ENCODE measurements around the gene EIF2D.
"Not testable (repeated sequence)": the region's sequence is repeated elsewhere in the genome, so short reads cannot be mapped to it uniquely, and the experiment has no call there.

The EIF2D gene

DNA sequence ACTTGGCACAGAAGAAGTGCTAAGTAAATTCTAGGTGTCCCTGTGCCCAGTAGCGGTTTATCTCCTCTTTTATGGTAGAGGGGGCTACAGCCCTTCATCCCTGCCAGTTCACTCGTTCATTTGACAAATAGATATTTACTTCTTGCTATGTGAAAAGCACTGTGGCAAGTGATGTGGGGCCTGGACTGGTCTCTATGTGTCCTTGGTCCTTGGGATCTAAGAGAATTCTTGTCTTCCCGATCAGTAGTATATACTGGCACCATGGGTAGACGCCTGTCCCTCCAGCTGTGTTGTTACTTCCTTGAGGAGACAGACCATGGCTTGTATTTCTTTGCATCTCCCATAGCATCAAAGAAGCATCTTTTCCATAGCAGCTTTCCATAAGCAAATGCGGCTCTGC, 29.7 kb downstream of the EIF2D start:
- Histone ChIP-seq H2BK5ac (ENCODE audit: low read depth, low read length, poor library complexity) (no peak overlapping the region), H3K4me1 (ENCODE audit: control insufficient read depth in 1 of 2, insufficient read depth in 2 of 2, low read length in 2 of 2) (no peaks in the 10 kb centered on the region), H4K8ac (ENCODE audit: low read depth, low read length) (no peak overlapping the region), H3K27me3 (ENCODE audit: insufficient read depth, low read length) (no peaks in the 10 kb centered on the region), H2AFZ (ENCODE audit: insufficient read depth, low read length, poor library complexity) (no peak overlapping the region), H3K79me2 (ENCODE audit: control insufficient read depth, insufficient read depth, low read length, poor library complexity) (no peaks in the 10 kb centered on the region), H2AK5ac (ENCODE audit: low read length) (no peak overlapping the region), H3K36me3 (ENCODE audit: control insufficient read depth in 1 of 2, insufficient read depth in 2 of 2, low read length in 2 of 2) (no peaks in the 10 kb centered on the region), H3K18ac (ENCODE audit: low read length) (no peak overlapping the region), H3K27ac (ENCODE audit: low read depth, low read length) (no peak overlapping the region), H3K23ac (ENCODE audit: low read length) (no peak overlapping the region), H2BK120ac (ENCODE audit: insufficient read depth, low read length, poor library complexity) (no peak overlapping the region), H3K9me3 (ENCODE audit: insufficient read depth, low read depth, low read length) (peaks cover 2% of the 10 kb centered on the region), H3K14ac (ENCODE audit: low read length) (no peak overlapping the region), H4K91ac (ENCODE audit: low read depth, low read length) (no peak overlapping the region), H3K9ac (ENCODE audit: low read length) (no peak overlapping the region), H3K79me1 (ENCODE audit: low read length) (no peaks in the 10 kb centered on the region), H3K4me2 (ENCODE audit: low read length) (no peak overlapping the region), H2BK12ac (ENCODE audit: low read length) (no peak overlapping the region), H3K4ac (ENCODE audit: low read depth, low read length) (no peak overlapping the region), H3K4me3 (ENCODE audit: low read depth, low read length) (no peak overlapping the region), H4K12ac (ENCODE audit: low read depth, low read length) (no peak overlapping the region)
- DNase-seq: no peak
- no CpG with 5 or more reads among the region's 5 CpGs for WGBS (ENCODE audit: extremely low coverage, insufficient coverage, insufficient read length)

DNA sequence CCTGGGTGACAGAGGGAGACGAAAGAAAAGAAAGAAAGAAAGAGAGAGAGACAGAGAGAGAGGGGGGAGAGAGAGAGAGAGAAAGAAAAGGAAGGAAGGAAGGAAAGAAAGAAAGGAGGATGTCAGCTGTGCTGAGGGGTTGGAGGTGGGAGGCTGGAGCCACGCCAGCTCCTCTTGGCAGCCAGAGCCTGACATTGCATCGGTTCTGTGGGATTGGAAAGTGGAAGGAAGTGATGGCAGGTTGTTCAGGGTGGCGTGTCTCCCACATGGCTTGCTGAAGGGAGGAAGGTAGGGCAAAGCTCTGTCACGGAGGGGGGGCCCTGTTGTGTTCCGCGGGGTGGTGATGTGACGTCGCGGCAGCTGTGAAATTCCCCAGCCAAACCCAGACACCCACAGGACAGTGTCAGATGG, 30.7 kb downstream of the EIF2D start:
- no peak overlapping the region for H4K12ac ChIP-seq (ENCODE audit: low read depth, low read length)
- no peak overlapping the region for H4K8ac ChIP-seq (ENCODE audit: low read depth, low read length)
- no CpG with 5 or more reads among the region's 10 CpGs for WGBS (ENCODE audit: extremely low coverage, insufficient coverage, insufficient read length)
- no peak overlapping the region for H3K4me3 ChIP-seq (ENCODE audit: low read depth, low read length)
- no peaks in the 10 kb centered on the region for H3K79me2 ChIP-seq (ENCODE audit: control insufficient read depth, insufficient read depth, low read length, poor library complexity)
- H3K27ac ChIP-seq (ENCODE audit: low read depth, low read length): no peak overlapping the region
- no peak overlapping the region for H2AK5ac ChIP-seq (ENCODE audit: low read length)
- no peaks in the 10 kb centered on the region for H3K36me3 ChIP-seq (ENCODE audit: control insufficient read depth in 1 of 2, insufficient read depth in 2 of 2, low read length in 2 of 2)
- no peak overlapping the region for H3K14ac ChIP-seq (ENCODE audit: low read length)
- H3K4me2 ChIP-seq (ENCODE audit: low read length): no peak overlapping the region
- no peak overlapping the region for H2AFZ ChIP-seq (ENCODE audit: insufficient read depth, low read length, poor library complexity)
- H3K18ac ChIP-seq (ENCODE audit: low read length): no peak overlapping the region
- no peak overlapping the region for H3K9ac ChIP-seq (ENCODE audit: low read length)
- DNase-seq: peak; percentile 18 to 30
- no peak overlapping the region for H2BK12ac ChIP-seq (ENCODE audit: low read length)
- H3K79me1 ChIP-seq (ENCODE audit: low read length): no peaks in the 10 kb centered on the region
- H3K27me3 ChIP-seq (ENCODE audit: insufficient read depth, low read length): no peaks in the 10 kb centered on the region
- no peak overlapping the region for H3K23ac ChIP-seq (ENCODE audit: low read length)
- H4K91ac ChIP-seq (ENCODE audit: low read depth, low read length): no peak overlapping the region
- H2BK5ac ChIP-seq (ENCODE audit: low read depth, low read length, poor library complexity): no peak overlapping the region
- H2BK120ac ChIP-seq (ENCODE audit: insufficient read depth, low read length, poor library complexity): no peak overlapping the region
- H3K4me1 ChIP-seq (ENCODE audit: control insufficient read depth in 1 of 2, insufficient read depth in 2 of 2, low read length in 2 of 2): no peaks in the 10 kb centered on the region
- no peak overlapping the region for H3K4ac ChIP-seq (ENCODE audit: low read depth, low read length)
- peaks cover 2% of the 10 kb centered on the region for H3K9me3 ChIP-seq (ENCODE audit: insufficient read depth, low read depth, low read length)

DNA sequence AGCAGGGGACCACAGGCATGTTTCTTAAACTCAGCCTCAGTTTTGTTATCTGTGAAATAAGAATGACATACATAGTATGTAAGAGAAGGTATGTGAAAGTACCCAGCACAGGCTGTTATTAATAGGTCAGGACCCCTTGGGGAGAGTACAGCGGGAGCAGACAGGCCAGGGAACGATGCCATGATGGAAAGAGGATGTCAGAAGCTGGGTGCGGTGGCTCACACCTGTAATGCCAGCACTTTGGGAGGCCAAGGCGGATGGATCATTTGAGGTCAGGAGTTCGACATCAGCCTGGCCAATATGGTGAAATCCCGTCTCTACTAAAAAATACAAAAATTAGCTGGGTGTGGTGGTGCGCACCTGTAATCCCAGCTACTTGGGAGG, 31.2 kb downstream of the EIF2D start:
- DNase-seq; H4K8ac ChIP-seq (ENCODE audit: low read depth, low read length); H2AK5ac ChIP-seq (ENCODE audit: low read length); H3K14ac ChIP-seq (ENCODE audit: low read length); H2BK120ac ChIP-seq (ENCODE audit: insufficient read depth, low read length, poor library complexity); H3K4me3 ChIP-seq (ENCODE audit: low read depth, low read length); H3K9ac ChIP-seq (ENCODE audit: low read length); H3K23ac ChIP-seq (ENCODE audit: low read length); H3K4me2 ChIP-seq (ENCODE audit: low read length); H2BK12ac ChIP-seq (ENCODE audit: low read length); H3K4me1 ChIP-seq (ENCODE audit: control insufficient read depth in 1 of 2, insufficient read depth in 2 of 2, low read length in 2 of 2); H3K79me1 ChIP-seq (ENCODE audit: low read length); H2BK5ac ChIP-seq (ENCODE audit: low read depth, low read length, poor library complexity); H3K18ac ChIP-seq (ENCODE audit: low read length); H3K27me3 ChIP-seq (ENCODE audit: insufficient read depth, low read length); H3K9me3 ChIP-seq (ENCODE audit: insufficient read depth, low read depth, low read length); H2AFZ ChIP-seq (ENCODE audit: insufficient read depth, low read length, poor library complexity); H3K79me2 ChIP-seq (ENCODE audit: control insufficient read depth, insufficient read depth, low read length, poor library complexity); H3K4ac ChIP-seq (ENCODE audit: low read depth, low read length); H3K36me3 ChIP-seq (ENCODE audit: control insufficient read depth in 1 of 2, insufficient read depth in 2 of 2, low read length in 2 of 2); H3K27ac ChIP-seq (ENCODE audit: low read depth, low read length); H4K12ac ChIP-seq (ENCODE audit: low read depth, low read length); H4K91ac ChIP-seq (ENCODE audit: low read depth, low read length): not testable (repeated sequence)
- no CpG with 5 or more reads among the region's 7 CpGs for WGBS (ENCODE audit: extremely low coverage, insufficient coverage, insufficient read length)

DNA sequence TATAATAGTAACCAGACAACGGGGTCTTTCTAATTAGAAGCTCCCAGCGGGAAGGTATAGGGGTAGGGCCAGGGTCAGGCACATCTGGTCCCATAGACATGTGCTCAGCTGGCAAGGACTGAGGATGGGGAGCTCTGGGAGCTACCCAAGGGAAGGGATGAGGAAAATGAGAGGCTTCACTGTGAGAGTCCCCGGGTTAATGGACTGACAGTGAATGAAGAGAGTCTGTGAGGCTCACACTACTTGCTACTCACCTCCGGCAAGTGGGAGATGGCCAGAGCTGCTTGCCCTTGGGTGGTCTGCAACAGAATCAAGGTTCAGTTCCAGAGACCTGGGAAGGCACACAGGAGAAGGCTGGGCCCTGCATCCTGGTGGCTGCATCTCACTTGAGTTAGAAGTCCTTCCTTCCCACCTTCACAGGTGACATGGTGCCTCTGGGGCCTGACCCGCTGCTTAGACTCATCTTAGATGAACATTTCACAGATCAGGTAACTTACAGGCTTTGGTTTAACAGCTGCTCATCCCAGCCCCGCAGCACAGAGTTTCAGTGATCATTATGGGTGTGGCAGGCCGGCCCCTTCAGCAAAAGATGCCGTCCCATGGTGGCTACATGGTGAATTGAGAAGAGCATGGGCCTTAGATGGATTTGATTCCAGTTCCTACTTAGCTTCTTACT, 31.7 kb downstream of the EIF2D start:
- Histone ChIP-seq H2BK12ac (ENCODE audit: low read length) (no peak overlapping the region), H2BK120ac (ENCODE audit: insufficient read depth, low read length, poor library complexity) (no peak overlapping the region), H3K4ac (ENCODE audit: low read depth, low read length) (no peak overlapping the region), H2BK5ac (ENCODE audit: low read depth, low read length, poor library complexity) (no peak overlapping the region), H3K79me1 (ENCODE audit: low read length) (no peaks in the 10 kb centered on the region), H3K27ac (ENCODE audit: low read depth, low read length) (no peak overlapping the region), H3K23ac (ENCODE audit: low read length) (no peak overlapping the region), H4K91ac (ENCODE audit: low read depth, low read length) (no peak overlapping the region), H2AK5ac (ENCODE audit: low read length) (no peak overlapping the region), H3K14ac (ENCODE audit: low read length) (no peak overlapping the region), H4K12ac (ENCODE audit: low read depth, low read length) (no peak overlapping the region), H2AFZ (ENCODE audit: insufficient read depth, low read length, poor library complexity) (no peak overlapping the region), H3K9me3 (ENCODE audit: insufficient read depth, low read depth, low read length) (peaks cover 2% of the 10 kb centered on the region), H3K4me3 (ENCODE audit: low read depth, low read length) (no peak overlapping the region), H3K4me1 (ENCODE audit: control insufficient read depth in 1 of 2, insufficient read depth in 2 of 2, low read length in 2 of 2) (no peaks in the 10 kb centered on the region), H3K27me3 (ENCODE audit: insufficient read depth, low read length) (no peaks in the 10 kb centered on the region), H3K36me3 (ENCODE audit: control insufficient read depth in 1 of 2, insufficient read depth in 2 of 2, low read length in 2 of 2) (no peaks in the 10 kb centered on the region), H3K4me2 (ENCODE audit: low read length) (no peak overlapping the region), H3K79me2 (ENCODE audit: control insufficient read depth, insufficient read depth, low read length, poor library complexity) (no peaks in the 10 kb centered on the region), H4K8ac (ENCODE audit: low read depth, low read length) (no peak overlapping the region), H3K18ac (ENCODE audit: low read length) (no peak overlapping the region), H3K9ac (ENCODE audit: low read length) (no peak overlapping the region)
- no CpG with 5 or more reads among the region's 8 CpGs for whole genome bisulfite sequencing (ENCODE audit: extremely low coverage, insufficient coverage, insufficient read length)
- no peak for DNase-seq

All from trophoblast cell (in vitro differentiated cells and primary cell).